ENCODE data around the gene KLF8.

KLF8 gene

GRCh38 chrX:56248492-56248891 is 16.3 kb downstream of the KLF8 start:
- Histone ChIP-seq H3K9me3 (ENCODE audit: control insufficient read depth, insufficient read depth, low read length) (no peaks in the 10 kb centered on the region), H3K9ac (ENCODE audit: low read depth, low read length) (no peak overlapping the region), H3K4me3 (ENCODE audit: low read depth, low read length) (no peak overlapping the region), H3K27me3 (ENCODE audit: control insufficient read depth, insufficient read depth, low read length) (no peaks in the 10 kb centered on the region), H3K4me1 (ENCODE audit: control insufficient read depth, insufficient read depth, low read length) (no peaks in the 10 kb centered on the region), H3K36me3 (ENCODE audit: control insufficient read depth, insufficient read depth, low read length) (no peaks in the 10 kb centered on the region)

- H3K9me3 ChIP-seq (ENCODE audit: control insufficient read depth, insufficient read depth, low read length) = no peaks in the 10 kb centered on the region
- no peak overlapping the region for H3K9ac ChIP-seq (ENCODE audit: low read depth, low read length)
- H3K27me3 ChIP-seq (ENCODE audit: control insufficient read depth, insufficient read depth, low read length) = no peaks in the 10 kb centered on the region
- no peaks in the 10 kb centered on the region for H3K4me1 ChIP-seq (ENCODE audit: control insufficient read depth, insufficient read depth, low read length)
- H3K36me3 ChIP-seq (ENCODE audit: control insufficient read depth, insufficient read depth, low read length) = no peaks in the 10 kb centered on the region
- H3K4me3 ChIP-seq (ENCODE audit: low read depth, low read length) = no peak overlapping the region
These were observed 21.9 kb downstream of the KLF8 start for GRCh38 chrX:56253832-56254703.

GRCh38 chrX:56268888-56269287 is 36.7 kb downstream of the KLF8 start:
- Histone ChIP-seq H3K9ac (ENCODE audit: low read depth, low read length) (no peak overlapping the region), H3K4me3 (ENCODE audit: low read depth, low read length) (no peak overlapping the region), H3K27me3 (ENCODE audit: control insufficient read depth, insufficient read depth, low read length) (no peaks in the 10 kb centered on the region), H3K9me3 (ENCODE audit: control insufficient read depth, insufficient read depth, low read length) (no peaks in the 10 kb centered on the region), H3K36me3 (ENCODE audit: control insufficient read depth, insufficient read depth, low read length) (no peaks in the 10 kb centered on the region), H3K4me1 (ENCODE audit: control insufficient read depth, insufficient read depth, low read length) (no peaks in the 10 kb centered on the region)

- no peaks in the 10 kb centered on the region for H3K9me3 ChIP-seq (ENCODE audit: control insufficient read depth, insufficient read depth, low read length)
- H3K9ac ChIP-seq (ENCODE audit: low read depth, low read length) = no peak overlapping the region
- H3K4me1 ChIP-seq (ENCODE audit: control insufficient read depth, insufficient read depth, low read length) = no peaks in the 10 kb centered on the region
- H3K27me3 ChIP-seq (ENCODE audit: control insufficient read depth, insufficient read depth, low read length) = no peaks in the 10 kb centered on the region
- no peaks in the 10 kb centered on the region for H3K36me3 ChIP-seq (ENCODE audit: control insufficient read depth, insufficient read depth, low read length)
- H3K4me3 ChIP-seq (ENCODE audit: low read depth, low read length) = no peak overlapping the region
These were observed 46.5 kb downstream of the KLF8 start for GRCh38 chrX:56278692-56279091.

GRCh38 chrX:56279863-56280262 is 47.7 kb downstream of the KLF8 start:
- no peak overlapping the region for H3K4me3 ChIP-seq (ENCODE audit: low read depth, low read length)
- H3K9ac ChIP-seq (ENCODE audit: low read depth, low read length) = no peak overlapping the region
- H3K36me3 ChIP-seq (ENCODE audit: control insufficient read depth, insufficient read depth, low read length) = no peaks in the 10 kb centered on the region
- H3K27me3 ChIP-seq (ENCODE audit: control insufficient read depth, insufficient read depth, low read length) = no peaks in the 10 kb centered on the region
- H3K4me1 ChIP-seq (ENCODE audit: control insufficient read depth, insufficient read depth, low read length) = no peaks in the 10 kb centered on the region
- H3K9me3 ChIP-seq (ENCODE audit: control insufficient read depth, insufficient read depth, low read length) = no peaks in the 10 kb centered on the region

GRCh38 chrX:56281789-56282188 is 49.6 kb downstream of the KLF8 start:
- Histone ChIP-seq H3K4me3 (ENCODE audit: low read depth, low read length) (no peak overlapping the region), H3K27me3 (ENCODE audit: control insufficient read depth, insufficient read depth, low read length) (no peaks in the 10 kb centered on the region), H3K9ac (ENCODE audit: low read depth, low read length) (no peak overlapping the region), H3K36me3 (ENCODE audit: control insufficient read depth, insufficient read depth, low read length) (no peaks in the 10 kb centered on the region), H3K9me3 (ENCODE audit: control insufficient read depth, insufficient read depth, low read length) (no peaks in the 10 kb centered on the region), H3K4me1 (ENCODE audit: control insufficient read depth, insufficient read depth, low read length) (no peaks in the 10 kb centered on the region)

- H3K36me3 ChIP-seq (ENCODE audit: control insufficient read depth, insufficient read depth, low read length) = no peaks in the 10 kb centered on the region
- no peaks in the 10 kb centered on the region for H3K9me3 ChIP-seq (ENCODE audit: control insufficient read depth, insufficient read depth, low read length)
- H3K27me3 ChIP-seq (ENCODE audit: control insufficient read depth, insufficient read depth, low read length) = no peaks in the 10 kb centered on the region
- H3K4me3 ChIP-seq (ENCODE audit: low read depth, low read length) = no peak overlapping the region
- no peak overlapping the region for H3K9ac ChIP-seq (ENCODE audit: low read depth, low read length)
- no peaks in the 10 kb centered on the region for H3K4me1 ChIP-seq (ENCODE audit: control insufficient read depth, insufficient read depth, low read length)
These were observed 52.1 kb downstream of the KLF8 start for GRCh38 chrX:56284269-56284668.

GRCh38 chrX:56288608-56289007 is 56.5 kb downstream of the KLF8 start:
- H3K9me3 ChIP-seq (ENCODE audit: control insufficient read depth, insufficient read depth, low read length) = no peaks in the 10 kb centered on the region
- H3K4me1 ChIP-seq (ENCODE audit: control insufficient read depth, insufficient read depth, low read length) = no peaks in the 10 kb centered on the region
- no peak overlapping the region for H3K9ac ChIP-seq (ENCODE audit: low read depth, low read length)
- no peaks in the 10 kb centered on the region for H3K36me3 ChIP-seq (ENCODE audit: control insufficient read depth, insufficient read depth, low read length)
- no peaks in the 10 kb centered on the region for H3K27me3 ChIP-seq (ENCODE audit: control insufficient read depth, insufficient read depth, low read length)
- no peak overlapping the region for H3K4me3 ChIP-seq (ENCODE audit: low read depth, low read length)

- Histone ChIP-seq H3K9me3 (ENCODE audit: control insufficient read depth, insufficient read depth, low read length) (no peaks in the 10 kb centered on the region), H3K36me3 (ENCODE audit: control insufficient read depth, insufficient read depth, low read length) (no peaks in the 10 kb centered on the region), H3K9ac (ENCODE audit: low read depth, low read length) (no peak overlapping the region), H3K27me3 (ENCODE audit: control insufficient read depth, insufficient read depth, low read length) (no peaks in the 10 kb centered on the region), H3K4me1 (ENCODE audit: control insufficient read depth, insufficient read depth, low read length) (no peaks in the 10 kb centered on the region), H3K4me3 (ENCODE audit: low read depth, low read length) (no peak overlapping the region)
These were observed 57.3 kb downstream of the KLF8 start for GRCh38 chrX:56289449-56289848.

GRCh38 chrX:56308726-56309125 is 76.6 kb downstream of the KLF8 start:
- Histone ChIP-seq H3K9ac (ENCODE audit: low read depth, low read length) (no peak overlapping the region), H3K27me3 (ENCODE audit: control insufficient read depth, insufficient read depth, low read length) (no peaks in the 10 kb centered on the region), H3K4me3 (ENCODE audit: low read depth, low read length) (no peak overlapping the region), H3K9me3 (ENCODE audit: control insufficient read depth, insufficient read depth, low read length) (peaks cover 4% of the 10 kb centered on the region), H3K36me3 (ENCODE audit: control insufficient read depth, insufficient read depth, low read length) (no peaks in the 10 kb centered on the region), H3K4me1 (ENCODE audit: control insufficient read depth, insufficient read depth, low read length) (no peaks in the 10 kb centered on the region)

GRCh38 chrX:56309881-56310280 is 77.7 kb downstream of the KLF8 start:
- Histone ChIP-seq H3K4me1 (ENCODE audit: control insufficient read depth, insufficient read depth, low read length) (no peaks in the 10 kb centered on the region), H3K9ac (ENCODE audit: low read depth, low read length) (no peak overlapping the region), H3K36me3 (ENCODE audit: control insufficient read depth, insufficient read depth, low read length) (no peaks in the 10 kb centered on the region), H3K4me3 (ENCODE audit: low read depth, low read length) (no peak overlapping the region), H3K9me3 (ENCODE audit: control insufficient read depth, insufficient read depth, low read length) (peaks cover 4% of the 10 kb centered on the region), H3K27me3 (ENCODE audit: control insufficient read depth, insufficient read depth, low read length) (no peaks in the 10 kb centered on the region)

GRCh38 chrX:56310581-56310980 is 78.4 kb downstream of the KLF8 start:
- Histone ChIP-seq H3K9me3 (ENCODE audit: control insufficient read depth, insufficient read depth, low read length) (peaks cover 4% of the 10 kb centered on the region), H3K36me3 (ENCODE audit: control insufficient read depth, insufficient read depth, low read length) (no peaks in the 10 kb centered on the region), H3K4me1 (ENCODE audit: control insufficient read depth, insufficient read depth, low read length) (no peaks in the 10 kb centered on the region), H3K4me3 (ENCODE audit: low read depth, low read length) (no peak overlapping the region), H3K9ac (ENCODE audit: low read depth, low read length) (no peak overlapping the region), H3K27me3 (ENCODE audit: control insufficient read depth, insufficient read depth, low read length) (no peaks in the 10 kb centered on the region)
